D721Med (cell line): Measurements from ENCODE around the gene TEAD4.
A peak's percentile ranks its signal among the peaks of the same experiment; 100 is the strongest.

Source experiments
- DNase-seq: peaks from one replicate; pipeline ENCODE4 v3.0.0; 2011; ENCODE audit warnings: low spot score; ENCODE audit not compliant: insufficient read length
- FAIRE-seq: peaks from 2 replicates; lab custom pipeline; 2011; peaks lifted over from hg19 to GRCh38; lab: Jason Lieb, UNC
- TF ChIP-seq, protein P1 (sequence below): IDR thresholded peaks from 2 replicates; pipeline ENCODE4 v1.5.1; 2012; ENCODE audit warnings: mild to moderate bottlenecking, control low read depth; ENCODE audit not compliant: insufficient read depth; ENCODE audit errors: missing control alignments

The TEAD4 gene

DNA sequence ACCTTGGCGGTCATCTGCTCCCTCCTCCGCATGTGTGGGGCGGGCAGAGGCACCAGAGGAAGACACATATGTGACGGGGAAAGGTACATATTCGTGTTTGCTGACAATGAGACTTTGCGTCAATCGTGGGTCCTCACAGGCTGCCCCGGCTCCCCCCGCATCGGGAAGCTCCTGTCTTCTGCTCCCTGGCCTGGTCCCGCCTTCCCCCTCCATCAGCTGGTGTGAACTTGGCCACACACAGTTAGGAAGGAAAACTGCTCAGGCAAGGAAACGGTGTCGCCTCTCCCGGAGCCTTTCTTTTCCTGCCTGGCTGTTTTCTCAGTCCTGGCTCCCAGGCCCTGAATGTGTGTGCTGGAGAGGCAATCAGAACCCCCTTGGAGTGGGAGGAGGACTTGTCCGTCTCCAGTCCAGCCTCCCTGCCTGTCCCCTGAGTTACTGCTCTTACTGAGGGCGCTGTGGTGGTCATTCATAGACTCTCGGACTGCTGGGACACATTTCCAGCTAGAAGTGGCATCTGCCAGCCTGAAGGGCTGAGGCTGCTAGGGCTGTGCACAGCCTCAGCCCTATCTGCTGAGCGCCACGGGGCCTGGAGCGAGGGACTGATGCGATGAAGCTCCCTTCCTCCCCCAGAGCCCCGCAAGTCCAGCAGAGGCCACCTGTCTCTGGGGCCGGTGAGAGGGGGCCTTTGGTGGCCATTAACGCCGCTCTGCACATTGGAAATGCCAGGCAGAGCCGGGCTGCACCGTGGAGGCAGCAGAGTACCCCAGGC, 73.8 kb downstream of the TEAD4 start:
- no peak for FAIRE-seq
- TF ChIP-seq, protein P1, sequence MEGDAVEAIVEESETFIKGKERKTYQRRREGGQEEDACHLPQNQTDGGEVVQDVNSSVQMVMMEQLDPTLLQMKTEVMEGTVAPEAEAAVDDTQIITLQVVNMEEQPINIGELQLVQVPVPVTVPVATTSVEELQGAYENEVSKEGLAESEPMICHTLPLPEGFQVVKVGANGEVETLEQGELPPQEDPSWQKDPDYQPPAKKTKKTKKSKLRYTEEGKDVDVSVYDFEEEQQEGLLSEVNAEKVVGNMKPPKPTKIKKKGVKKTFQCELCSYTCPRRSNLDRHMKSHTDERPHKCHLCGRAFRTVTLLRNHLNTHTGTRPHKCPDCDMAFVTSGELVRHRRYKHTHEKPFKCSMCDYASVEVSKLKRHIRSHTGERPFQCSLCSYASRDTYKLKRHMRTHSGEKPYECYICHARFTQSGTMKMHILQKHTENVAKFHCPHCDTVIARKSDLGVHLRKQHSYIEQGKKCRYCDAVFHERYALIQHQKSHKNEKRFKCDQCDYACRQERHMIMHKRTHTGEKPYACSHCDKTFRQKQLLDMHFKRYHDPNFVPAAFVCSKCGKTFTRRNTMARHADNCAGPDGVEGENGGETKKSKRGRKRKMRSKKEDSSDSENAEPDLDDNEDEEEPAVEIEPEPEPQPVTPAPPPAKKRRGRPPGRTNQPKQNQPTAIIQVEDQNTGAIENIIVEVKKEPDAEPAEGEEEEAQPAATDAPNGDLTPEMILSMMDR: no peak
- no peak for DNase-seq

DNA sequence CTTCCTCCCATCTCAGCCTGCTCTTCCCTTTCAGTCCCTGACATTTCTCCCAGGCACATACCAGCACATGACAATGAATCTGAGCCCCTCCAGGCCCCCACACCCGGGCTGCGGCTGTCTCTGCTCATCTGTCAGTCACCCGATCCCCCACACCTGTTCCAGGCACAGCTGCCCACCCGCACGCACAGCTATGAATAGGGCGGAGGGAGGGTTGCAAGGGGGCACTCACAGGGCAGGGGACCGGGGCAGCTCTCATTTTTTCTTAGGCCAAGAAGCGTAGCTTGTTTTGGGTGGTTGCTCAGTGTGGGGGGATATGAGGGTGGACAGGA, 74.3 kb downstream of the TEAD4 start:
- FAIRE-seq (no peak), DNase-seq (no peak)
- TF ChIP-seq, protein P1: no peak

DNA sequence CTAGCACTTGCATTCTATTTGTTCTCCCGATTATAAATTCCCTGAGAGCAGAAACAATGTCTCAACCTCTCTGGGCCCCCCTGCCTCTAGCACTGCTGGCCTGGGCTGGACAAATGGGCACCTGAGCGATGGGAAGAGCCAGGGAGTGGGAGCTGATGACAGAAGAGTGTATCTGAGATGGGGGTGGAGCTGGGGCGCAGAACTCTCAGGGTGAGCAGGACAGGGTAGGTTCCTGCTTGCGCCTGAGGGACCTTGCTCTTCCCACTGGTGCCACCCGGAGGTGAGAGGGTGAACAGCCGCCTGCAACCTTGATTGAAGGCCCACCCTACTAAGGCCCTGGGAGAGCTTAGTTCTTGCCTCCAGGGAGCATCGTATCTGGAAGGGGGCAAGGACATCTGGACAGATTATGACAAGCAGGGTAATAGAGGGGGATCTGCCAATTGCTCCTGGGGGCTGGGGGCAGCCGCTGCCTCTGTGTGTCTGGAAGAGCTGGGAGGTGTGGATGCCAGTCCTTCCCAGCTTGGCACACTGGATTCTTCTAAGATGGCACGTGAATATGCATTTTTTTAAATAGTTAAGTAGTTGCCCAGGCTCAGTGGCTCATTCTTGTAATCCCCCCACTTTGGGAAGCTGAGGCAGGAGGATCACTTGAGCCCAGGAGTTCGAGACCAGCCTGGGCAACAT, 75.0 kb downstream of the TEAD4 start:
- TF ChIP-seq, protein P1: peak; percentile 53
- FAIRE-seq: no peak
- peak; percentile 73 for DNase-seq

DNA sequence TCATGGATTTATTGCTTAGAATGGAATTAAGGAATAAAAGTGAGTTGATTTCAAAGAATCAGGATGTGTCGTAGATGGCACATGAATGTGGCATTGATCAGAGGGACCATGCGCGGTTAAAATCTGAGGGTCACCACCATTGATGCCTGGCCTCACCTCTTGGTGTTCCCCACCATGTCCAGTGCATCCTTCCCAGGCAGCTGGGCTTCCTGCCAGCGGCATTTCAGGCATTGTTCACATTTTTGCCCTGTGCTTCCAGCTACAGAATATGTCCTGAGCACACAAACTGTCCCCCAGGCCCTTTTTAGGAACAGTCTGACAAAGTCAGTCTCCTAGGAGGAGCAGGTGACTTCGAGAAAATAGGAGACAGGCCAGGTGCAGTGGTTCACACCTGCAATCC, 76.0 kb downstream of the TEAD4 start:
- TF ChIP-seq, protein P1: no peak
- FAIRE-seq (no peak), DNase-seq (no peak)

DNA sequence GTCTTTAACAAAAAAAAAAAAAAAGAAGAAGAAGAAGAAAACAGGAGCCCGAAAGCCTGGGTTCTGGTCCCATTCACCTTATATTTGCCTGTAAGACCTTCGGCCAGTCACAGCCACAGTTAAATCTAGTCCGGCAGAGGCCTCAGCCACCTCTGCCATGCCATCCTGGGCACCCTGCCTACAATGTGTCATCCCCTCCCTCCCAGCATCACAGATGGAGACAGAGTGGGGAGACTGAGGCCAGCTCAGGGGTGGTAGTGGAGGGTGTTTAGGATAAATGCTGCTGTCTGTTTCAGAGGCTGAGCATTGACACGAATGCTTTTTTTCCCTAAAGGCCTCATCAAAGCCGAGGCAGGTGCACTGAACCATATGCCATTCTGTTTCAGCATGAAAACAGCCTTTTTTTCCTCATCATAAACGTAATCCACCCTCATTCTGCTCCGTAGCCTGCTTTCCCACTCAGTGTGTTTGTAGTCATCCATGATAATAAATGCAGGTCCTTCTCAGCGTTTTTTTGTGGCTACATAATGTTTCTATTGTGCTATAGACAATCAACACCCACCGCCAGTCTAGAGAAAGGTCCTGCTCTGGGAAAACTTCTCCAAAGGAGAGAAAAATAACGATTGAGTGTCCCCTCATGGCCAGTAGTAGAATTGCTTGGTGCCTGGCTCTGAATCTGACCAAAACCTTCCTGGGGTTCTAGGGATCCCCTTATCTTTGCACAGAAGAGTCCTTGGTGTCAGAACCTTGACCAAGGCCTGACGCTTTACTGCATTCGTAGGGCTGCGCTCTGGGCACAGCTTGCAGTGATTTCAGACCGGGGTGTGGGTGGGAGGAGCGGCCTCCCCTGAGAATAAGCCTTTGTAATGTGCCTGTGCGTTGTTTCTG, 76.9 kb downstream of the TEAD4 start:
- DNase-seq (no peak), FAIRE-seq (no peak)
- TF ChIP-seq, protein P1: no peak

DNA sequence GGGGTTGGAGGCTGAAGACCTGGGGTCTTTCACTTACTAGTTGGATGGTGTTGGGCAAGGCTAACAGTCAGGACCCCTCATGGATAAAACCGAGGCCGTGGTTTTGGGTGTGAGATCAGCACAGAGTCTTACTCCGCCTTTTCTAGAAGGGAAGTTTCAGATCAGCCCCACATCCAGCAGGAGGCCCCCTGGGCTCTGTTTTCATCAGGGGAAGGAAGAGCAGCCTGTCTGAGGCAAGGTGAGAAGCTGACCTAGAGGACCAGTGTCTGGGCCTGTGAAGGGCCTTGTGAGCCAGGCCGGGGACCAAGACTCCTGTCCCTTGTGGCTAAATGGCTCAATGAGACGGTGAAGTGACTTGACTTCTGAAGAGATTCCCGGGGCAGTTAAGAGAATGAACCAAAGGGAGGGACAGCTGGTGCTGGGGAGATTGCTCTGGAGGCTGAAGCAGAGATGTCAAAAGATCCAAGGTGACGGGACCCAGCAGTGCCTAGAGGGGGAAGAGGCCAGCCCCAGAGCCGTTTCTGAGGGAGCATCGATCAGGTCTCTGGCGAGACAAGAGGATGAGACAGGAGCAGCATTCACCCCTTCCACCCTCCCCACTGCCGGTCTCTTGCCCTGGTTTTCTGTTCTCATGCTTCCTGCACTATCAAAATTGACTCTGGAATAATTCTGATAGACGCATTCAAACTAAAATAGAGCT, 77.9 kb downstream of the TEAD4 start:
- TF ChIP-seq, protein P1: no peak
- FAIRE-seq (no peak), DNase-seq (no peak)
